Esophagus squamous epithelium (tissue), 4 donors: ENCODE data around the gene DYRK1B.

Source experiments
- POLR2A ChIP-seq, 4 donors: fragments of 450-650 bp; IDR thresholded peaks; one replicate each; pipeline ENCODE4 v1.6.1; 2017; ENCODE audit warnings: antibody characterized with exemption in 4 of 4, mild to moderate bottlenecking in 4 of 4, moderate library complexity in 3 of 4
- TF ChIP-seq, protein P1 (sequence below), 6 experiments: fragments of 450-650 bp in 4 of 6; fragments of 200-600 bp in 2 of 6; sonication (generic) in 2 of 6; IDR thresholded peaks; one replicate each; pipeline ENCODE4 v1.5.1; 2016 to 2019; ENCODE audit warnings: antibody characterized with exemption in 6 of 6, mild to moderate bottlenecking in 4 of 6, moderate library complexity in 4 of 6

DNA sequence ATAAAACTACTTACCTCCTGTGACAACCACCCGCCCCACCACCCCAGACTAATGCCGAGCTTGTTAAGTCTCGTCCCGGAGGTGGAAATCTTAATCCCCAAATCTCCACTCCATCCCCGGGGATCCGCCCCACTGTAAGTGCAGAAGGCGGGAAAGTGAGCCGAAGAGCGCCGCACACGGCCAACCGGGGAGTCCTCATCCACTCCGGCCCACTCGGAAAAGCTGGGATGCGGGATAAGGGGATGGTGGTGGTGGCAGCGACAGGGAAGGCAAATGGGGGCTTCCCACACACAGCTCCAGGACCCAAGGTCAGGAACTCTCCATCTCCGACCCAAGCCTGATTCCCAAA is 11.6 kb upstream of the DYRK1B start:
- TF ChIP-seq, protein P1, sequence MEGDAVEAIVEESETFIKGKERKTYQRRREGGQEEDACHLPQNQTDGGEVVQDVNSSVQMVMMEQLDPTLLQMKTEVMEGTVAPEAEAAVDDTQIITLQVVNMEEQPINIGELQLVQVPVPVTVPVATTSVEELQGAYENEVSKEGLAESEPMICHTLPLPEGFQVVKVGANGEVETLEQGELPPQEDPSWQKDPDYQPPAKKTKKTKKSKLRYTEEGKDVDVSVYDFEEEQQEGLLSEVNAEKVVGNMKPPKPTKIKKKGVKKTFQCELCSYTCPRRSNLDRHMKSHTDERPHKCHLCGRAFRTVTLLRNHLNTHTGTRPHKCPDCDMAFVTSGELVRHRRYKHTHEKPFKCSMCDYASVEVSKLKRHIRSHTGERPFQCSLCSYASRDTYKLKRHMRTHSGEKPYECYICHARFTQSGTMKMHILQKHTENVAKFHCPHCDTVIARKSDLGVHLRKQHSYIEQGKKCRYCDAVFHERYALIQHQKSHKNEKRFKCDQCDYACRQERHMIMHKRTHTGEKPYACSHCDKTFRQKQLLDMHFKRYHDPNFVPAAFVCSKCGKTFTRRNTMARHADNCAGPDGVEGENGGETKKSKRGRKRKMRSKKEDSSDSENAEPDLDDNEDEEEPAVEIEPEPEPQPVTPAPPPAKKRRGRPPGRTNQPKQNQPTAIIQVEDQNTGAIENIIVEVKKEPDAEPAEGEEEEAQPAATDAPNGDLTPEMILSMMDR (IDR thresholded peaks at IDR 0.05) = no peak
- no peak for TF ChIP-seq POLR2A (IDR thresholded peaks at IDR 0.05)
